Thoracic aorta endothelial cell (primary cell): ENCODE data around the gene COL18A1. TPM values are rescaled to one million over a fixed set of nuclear protein-coding genes. Genes with fewer than 3 reads are reported as not detected.

Experiments used
- small RNA-seq: library from RNA; depleted of rRNA; stranded (forward); fragments of <200 nt; gene quantifications from one replicate; pipeline ENCODE3, GENCODE V24; 2012
- total RNA-seq: library from RNA; depleted of rRNA; stranded (reverse); fragments of >200 nt; gene quantifications from 2 replicates; pipeline ENCODE4 v1.2.3, GENCODE V29; 2012

COL18A1 gene
- total RNA-seq: 108 and 175 TPM in 2 replicates

DNA sequence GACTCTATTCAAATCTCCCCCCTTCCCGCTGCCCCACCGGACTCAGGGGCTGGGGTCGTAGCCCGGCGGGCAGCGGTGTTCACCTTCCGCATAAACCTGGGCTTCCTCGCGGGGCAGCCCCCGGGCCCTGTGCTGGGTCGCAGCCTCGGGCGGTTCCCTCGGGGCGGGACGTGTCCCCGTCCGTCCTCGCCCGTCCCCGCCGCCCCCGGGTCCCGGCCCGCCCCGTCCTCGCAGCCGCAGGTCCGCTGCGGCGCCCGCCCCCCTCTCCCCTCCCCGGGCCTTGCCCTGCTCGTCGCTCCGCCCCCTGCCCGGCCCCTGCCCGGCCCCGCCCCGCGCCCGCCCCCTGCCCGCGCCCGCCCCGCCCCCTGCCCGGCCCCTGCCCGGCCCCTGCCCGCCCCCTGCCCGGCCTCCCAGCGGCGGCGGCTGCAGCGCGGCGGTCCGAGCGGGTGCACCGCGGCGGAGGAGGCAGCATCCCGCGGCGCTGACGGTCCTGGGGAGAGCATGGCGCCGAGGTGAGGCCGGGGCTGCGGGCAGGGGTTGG, at the start of gene COL18A1:
Gene COL18A1 (plus strand): TSS at position 436 of the 541 bp plus-strand sequence. CDS start 66 bp downstream, at position 502.

DNA sequence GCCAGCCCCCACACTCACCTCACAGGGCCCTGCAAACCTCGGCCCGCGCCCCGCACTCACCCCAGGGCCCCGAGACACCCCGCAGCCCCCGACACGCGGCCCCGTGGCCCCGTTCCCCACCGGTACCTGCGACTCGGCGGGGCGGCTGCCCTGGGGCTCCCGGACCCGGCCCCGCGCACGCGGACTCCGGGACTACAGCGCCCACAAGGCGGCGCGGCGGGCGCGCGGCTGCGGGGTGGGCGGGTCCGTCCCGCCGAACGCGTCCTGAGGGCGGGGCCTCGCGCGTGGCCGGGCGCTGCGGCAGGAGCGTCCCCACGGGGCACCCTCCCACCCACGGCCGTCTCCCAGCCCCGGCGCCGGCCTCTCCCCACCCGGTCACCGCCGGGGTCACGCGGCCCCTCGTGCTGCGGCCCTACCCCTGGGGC, 137.3 kb downstream of the COL18A1 start, which contains the start of gene SLC19A1:
Gene SLC19A1 (minus strand): TSS at position 199 of the 425 bp plus-strand sequence. CDS start 4,481 bp downstream, outside the sequence.

Small RNAs within 50 kb of the gene (small RNA-seq; reads per million reads assigned to genes)
- gene MIR6815 (0.35 reads per million), gene MTCO1P3 (not detected)

Other genes with a start within 250 kb of the COL18A1 start
- 22.8 and 23.7 TPM in 2 replicates for gene POFUT2, start 117.3 kb upstream of the COL18A1 start, total RNA-seq
- 17.6 and 29.9 TPM in 2 replicates for gene SLC19A1, start 137.3 kb downstream of the COL18A1 start, total RNA-seq
- gene PCBP3, start 238.6 kb downstream of the COL18A1 start, total RNA-seq: 0.29 and 0.40 TPM in 2 replicates